ENCODE measurements around the gene XXYLT1. TPM values are rescaled to one million over a fixed set of nuclear protein-coding genes. Genes with fewer than 3 reads are reported as not detected.

XXYLT1 gene
- total and polyA plus RNA-seq, 2 of the 4 experiments (the other 2 are of a cell fraction), result 14.7 to 18.1 TPM

GRCh38 chr3:195271410-195272243 lies 668 bp upstream of the XXYLT1 start:
- H2BK120ac ChIP-seq (ENCODE audit: low read depth, low read length), result peak overlapping the region; percentile 42
- peak overlapping the region; percentile 74 for H3K4ac ChIP-seq (ENCODE audit: low read depth, low read length)
- POLR2A ChIA-PET (ENCODE audit: unreplicated experiment), result interaction anchor here (1.2 kb wide), 1 partner anchor 179 kb away, joined by 3 read pairs; no protein-coding TSS in a partner anchor
- peaks cover 1% of the 10 kb centered on the region for H3K36me3 ChIP-seq (ENCODE audit: control insufficient read depth, insufficient read depth, low read length)
- no peak overlapping the region; the same call in 2 of the 3 replicates for H2BK15ac ChIP-seq (ENCODE audit: low read depth, low read length)
- in situ Hi-C loops (cut with MboI; ENCODE audit: low sequenced_read_pairs) (loop anchor here (5.0 kb wide), 1 partner anchor 251 kb away; no protein-coding TSS in a partner anchor), intact Hi-C loops (cut with micrococcal nuclease) (loop anchor here (1.0 to 2.0 kb wide), 3 partner anchors 171 to 251 kb away; partner anchors contain the start of gene ACAP2), dilution Hi-C loops (cut with HindIII; ENCODE audit: low sequenced_read_pairs, unreplicated experiment) (no loop called here)
- H4K91ac ChIP-seq (ENCODE audit: insufficient read depth, low read depth, low read length), result peak overlapping the region; percentile 54
- peak overlapping the region; percentile 83 for H3K27ac ChIP-seq (ENCODE audit: insufficient read depth, low read length)
- CTCF ChIA-PET, result interaction anchor here (0.6 to 3.3 kb wide), 31 partner anchors 8 to 600 kb away, joined by 3 to 24 read pairs (median 4); partner anchors contain the start of genes ACAP2 and LSG1
- H2AFZ ChIP-seq (replicated peaks; ENCODE audit: low read length, poor library complexity), result peak overlapping the region; percentile 97
- peaks cover 13 to 32% of the 10 kb centered on the region in 2 experiments for H3K79me1 ChIP-seq (ENCODE audit: low read depth in 1 of 2, low read length in 2 of 2)
- H2BK5ac ChIP-seq (ENCODE audit: low read depth, low read length, poor library complexity, severe bottlenecking), result peak overlapping the region; percentile 72
- H2AK5ac ChIP-seq (ENCODE audit: low read depth, low read length), result no peak overlapping the region
- BruUV-seq (replicated peaks), result no TSS peak
- H4K5ac ChIP-seq (ENCODE audit: low read depth, low read length), result peak overlapping the region; percentile 46
- H3K27me3 ChIP-seq (ENCODE audit: control insufficient read depth, insufficient read depth, low read length), result no peaks in the 10 kb centered on the region
- peak overlapping the region; percentile 89 for H2AK9ac ChIP-seq (replicated peaks; ENCODE audit: low read depth, low read length, poor library complexity)
- no peak overlapping the region for H2BK20ac ChIP-seq (ENCODE audit: low read depth, low read length)
- H3K9ac ChIP-seq (ENCODE audit: low read depth, low read length), result peak overlapping the region; percentile 87
- H3K4me2 ChIP-seq (ENCODE audit: low read depth, low read length), result peak overlapping the region; percentile 95
- peak; percentile 72 for ATAC-seq (ENCODE audit: low read depth)
- H4K20me1 ChIP-seq (ENCODE audit: insufficient read depth, low read length), result peaks cover 11% of the 10 kb centered on the region
- peak; percentile 79 for DNase-seq
- 0% methylated on average over 2 of the region's 30 CpGs; no CpG with 5 or more reads in 1 of the 2 experiments for WGBS, 2 experiments (ENCODE audit: extremely low coverage in 2 of 2, insufficient read length in 1 of 2)
- H3K9me3 ChIP-seq (ENCODE audit: control insufficient read depth, insufficient read depth, low read length), result no peaks in the 10 kb centered on the region
- peak overlapping the region; percentile 93 for H3K4me3 ChIP-seq (ENCODE audit: insufficient read depth, low read depth, low read length)
- peaks cover 11% of the 10 kb centered on the region; the same call in 1 of the 2 replicates for H3K9me1 ChIP-seq (ENCODE audit: insufficient read depth, low read length)
- H3K18ac ChIP-seq (ENCODE audit: low read depth, low read length), result peak overlapping the region; percentile 36; the same call in 1 of the 2 replicates
- peak overlapping the region; percentile 77 for H3K14ac ChIP-seq (replicated peaks; ENCODE audit: low read depth, low read length)
- H3K4me1 ChIP-seq (ENCODE audit: control insufficient read depth, insufficient read depth, low read length), result peaks cover 5% of the 10 kb centered on the region
- H3K23ac ChIP-seq (ENCODE audit: low read depth, low read length), result peak overlapping the region; percentile 65
- peak overlapping the region; percentile 69 to 81 for H4K8ac ChIP-seq (ENCODE audit: low read depth in 2 of 2, low read length in 2 of 2)
- H3K56ac ChIP-seq (ENCODE audit: extremely low read depth, insufficient read depth, low read length), result peak overlapping the region; percentile 89
- TF ChIP-seq POLR2A (IDR thresholded peaks at IDR 0.05; ENCODE audit: low read depth, low read length), result 0 out of 2 replicates have a peak, but pooled peaks have one; percentile 22
- TF ChIP-seq SMC3 (IDR thresholded peaks at IDR 0.05; ENCODE audit: low read depth, low read length), result peak; percentile 94
- peak; percentile 89 for TF ChIP-seq RAD21 (IDR thresholded peaks at IDR 0.05; ENCODE audit: low read length)
- peak; percentile 90 for TF ChIP-seq MAZ (IDR thresholded peaks at IDR 0.05; ENCODE audit: borderline replicate concordance, low read depth, low read length)
- peak; percentile 54; the same call in 1 of the 2 replicates for TF ChIP-seq MXI1 (IDR thresholded peaks at IDR 0.05; ENCODE audit: borderline replicate concordance, low read depth, low read length)
- TF ChIP-seq RCOR1 (IDR thresholded peaks at IDR 0.05; ENCODE audit: insufficient replicate concordance, low read length), result no peak
- peak; percentile 81 for TF ChIP-seq BHLHE40 (IDR thresholded peaks at IDR 0.05; ENCODE audit: low read depth, low read length)
- TF ChIP-seq CHD1 (IDR thresholded peaks at IDR 0.05; ENCODE audit: low read depth, low read length), result peak; percentile 62; the same call in 1 of the 2 replicates
- TF ChIP-seq MAFK (IDR thresholded peaks at IDR 0.05; ENCODE audit: low read depth, low read length), result no peak
- TF ChIP-seq, protein P1, sequence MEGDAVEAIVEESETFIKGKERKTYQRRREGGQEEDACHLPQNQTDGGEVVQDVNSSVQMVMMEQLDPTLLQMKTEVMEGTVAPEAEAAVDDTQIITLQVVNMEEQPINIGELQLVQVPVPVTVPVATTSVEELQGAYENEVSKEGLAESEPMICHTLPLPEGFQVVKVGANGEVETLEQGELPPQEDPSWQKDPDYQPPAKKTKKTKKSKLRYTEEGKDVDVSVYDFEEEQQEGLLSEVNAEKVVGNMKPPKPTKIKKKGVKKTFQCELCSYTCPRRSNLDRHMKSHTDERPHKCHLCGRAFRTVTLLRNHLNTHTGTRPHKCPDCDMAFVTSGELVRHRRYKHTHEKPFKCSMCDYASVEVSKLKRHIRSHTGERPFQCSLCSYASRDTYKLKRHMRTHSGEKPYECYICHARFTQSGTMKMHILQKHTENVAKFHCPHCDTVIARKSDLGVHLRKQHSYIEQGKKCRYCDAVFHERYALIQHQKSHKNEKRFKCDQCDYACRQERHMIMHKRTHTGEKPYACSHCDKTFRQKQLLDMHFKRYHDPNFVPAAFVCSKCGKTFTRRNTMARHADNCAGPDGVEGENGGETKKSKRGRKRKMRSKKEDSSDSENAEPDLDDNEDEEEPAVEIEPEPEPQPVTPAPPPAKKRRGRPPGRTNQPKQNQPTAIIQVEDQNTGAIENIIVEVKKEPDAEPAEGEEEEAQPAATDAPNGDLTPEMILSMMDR (conservative IDR thresholded peaks at IDR 0.05; ENCODE audit: low read depth, low read length), result peak; percentile 98
- TF ChIP-seq, protein P2, sequence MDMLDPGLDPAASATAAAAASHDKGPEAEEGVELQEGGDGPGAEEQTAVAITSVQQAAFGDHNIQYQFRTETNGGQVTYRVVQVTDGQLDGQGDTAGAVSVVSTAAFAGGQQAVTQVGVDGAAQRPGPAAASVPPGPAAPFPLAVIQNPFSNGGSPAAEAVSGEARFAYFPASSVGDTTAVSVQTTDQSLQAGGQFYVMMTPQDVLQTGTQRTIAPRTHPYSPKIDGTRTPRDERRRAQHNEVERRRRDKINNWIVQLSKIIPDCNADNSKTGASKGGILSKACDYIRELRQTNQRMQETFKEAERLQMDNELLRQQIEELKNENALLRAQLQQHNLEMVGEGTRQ (IDR thresholded peaks at IDR 0.05; ENCODE audit: low read depth, low read length), result peak; percentile 86
- no peak for TF ChIP-seq CEBPB (IDR thresholded peaks at IDR 0.05; ENCODE audit: low read depth, low read length)

Data from IMR-90 (cell line).